Gastroesophageal sphincter (tissue), 4 donors: ENCODE measurements around the gene NDUFS6. TPM values are rescaled to one million over a fixed set of nuclear protein-coding genes. Genes with fewer than 3 reads are reported as not detected.

Source experiments
- ATAC-seq: fragments of 150-250 bp; one replicate; pipeline ENCODE4 v1.9.1; 2016; ENCODE audit warnings: mild to moderate bottlenecking, moderate library complexity
- H3K27ac ChIP-seq, 4 donors: fragments of 200-600 bp; sonication (generic) in 3 of 4; 1 replicate in 3 of 4; 2 replicates in 1 of 4; pipeline ENCODE4 v1.5.1; 2016 to 2019
- H3K27me3 ChIP-seq: fragments of 200-600 bp; sonication (generic); one replicate; pipeline ENCODE4 v1.5.1; 2019
- H3K36me3 ChIP-seq, 2 donors: fragments of 200-600 bp; sonication (generic); one replicate each; pipeline ENCODE4 v1.5.1; 2019; ENCODE audit warnings: control low read depth in 1 of 2
- H3K4me1 ChIP-seq, 3 donors: fragments of 200-600 bp; sonication (generic); 1 replicate in 2 of 3; 2 replicates in 1 of 3; pipeline ENCODE4 v1.5.1; 2016 to 2019; ENCODE audit warnings: control low read depth in 2 of 3
- H3K4me3 ChIP-seq, 2 donors: fragments of 200-600 bp; sonication (generic); one replicate each; pipeline ENCODE4 v1.5.1; 2019; ENCODE audit warnings: mild to moderate bottlenecking in 1 of 2, moderate library complexity in 1 of 2
- H3K9me3 ChIP-seq, 3 donors: fragments of 200-600 bp; sonication (generic); one replicate each; pipeline ENCODE4 v1.5.1; 2017 to 2019; ENCODE audit warnings: control low read depth in 2 of 3
- CTCF ChIP-seq, 4 experiments: fragments of 200-600 bp in 2 of 4; fragments of 450-650 bp in 2 of 4; sonication (generic) in 1 of 4; IDR thresholded peaks; one replicate each; pipeline ENCODE4 v1.5.1; 2017 to 2019; ENCODE audit warnings: antibody characterized with exemption in 4 of 4, mild to moderate bottlenecking in 2 of 4, moderate library complexity in 2 of 4
- EP300 ChIP-seq: sonication (generic); formaldehyde crosslinking; IDR thresholded peaks from one replicate; pipeline ENCODE4 v1.6.1; 2017; ENCODE audit warnings: antibody characterized with exemption, mild to moderate bottlenecking
- POLR2A ChIP-seq, 2 donors: fragments of 450-650 bp; IDR thresholded peaks; one replicate each; pipeline ENCODE4 v1.6.1; 2017; ENCODE audit warnings: antibody characterized with exemption in 2 of 2, mild to moderate bottlenecking in 2 of 2, moderate library complexity in 1 of 2
- POLR2AphosphoS5 ChIP-seq: sonication (generic); formaldehyde crosslinking; IDR thresholded peaks from one replicate; pipeline ENCODE4 v1.6.1; 2017; ENCODE audit warnings: antibody characterized with exemption
- WGBS, 2 donors: methylation state at CpG; one replicate each; pipeline ENCODE4 v1.1.5; 2018; ENCODE audit warnings: low coverage in 1 of 2; 5-methylcytosine and 5-hydroxymethylcytosine counted together
- total RNA-seq, 4 donors: library from RNA; depleted of rRNA; stranded (reverse); fragments of >200 nt; gene quantifications; one replicate each; pipeline ENCODE4 v1.1.0, GENCODE V29; 2016

NDUFS6 gene
- total RNA-seq, 4 donors from 2014 or later, result 44.6 to 82.9 (median 51.6) TPM

GRCh38 chr5:1820381-1820780, 19.2 kb downstream of the NDUFS6 start:
- no peaks in the 10 kb centered on the region for H3K27me3 ChIP-seq
- no peak overlapping the region for H3K4me3 ChIP-seq
- peaks cover 0 to 98% of the 10 kb centered on the region in 2 donors for H3K36me3 ChIP-seq
- WGBS, 2 donors, result 84 to 100% methylated on average over 1 to 8 of the region's 12 CpGs
- H3K9me3 ChIP-seq, result no peaks in the 10 kb centered on the region
- no peak for ATAC-seq
- H3K27ac ChIP-seq, result no peak overlapping the region
- no peak for TF ChIP-seq POLR2A (IDR thresholded peaks at IDR 0.05)
- TF ChIP-seq POLR2AphosphoS5, result no peak
- TF ChIP-seq EP300, result no peak
- no peak for TF ChIP-seq CTCF (IDR thresholded peaks at IDR 0.05)
- H3K4me1 ChIP-seq, result no peaks in the 10 kb centered on the region

- Histone ChIP-seq H3K36me3 (peaks cover 0 to 98% of the 10 kb centered on the region in 2 donors), H3K27me3 (no peaks in the 10 kb centered on the region), H3K9me3 (no peaks in the 10 kb centered on the region), H3K27ac (no peak overlapping the region), H3K4me3 (no peak overlapping the region), H3K4me1 (no peaks in the 10 kb centered on the region)
- TF ChIP-seq POLR2A (IDR thresholded peaks at IDR 0.05) (no peak), POLR2AphosphoS5 (no peak), CTCF (IDR thresholded peaks at IDR 0.05) (no peak), EP300 (no peak)
- 83% methylated on average over 1 of the region's 4 CpGs; no CpG with 5 or more reads in 1 of the 2 donors for WGBS, 2 donors
- no peak for ATAC-seq
Observed at GRCh38 chr5:1820926-1821325, 19.7 kb downstream of the NDUFS6 start.

- H3K9me3 ChIP-seq, result no peaks in the 10 kb centered on the region
- H3K27me3 ChIP-seq, result no peaks in the 10 kb centered on the region
- no peak overlapping the region for H3K27ac ChIP-seq
- TF ChIP-seq EP300, result no peak
- TF ChIP-seq POLR2AphosphoS5, result no peak
- TF ChIP-seq POLR2A (IDR thresholded peaks at IDR 0.05), result no peak
- TF ChIP-seq CTCF (IDR thresholded peaks at IDR 0.05), result no peak
- H3K4me3 ChIP-seq, result no peak overlapping the region
- H3K4me1 ChIP-seq, result no peaks in the 10 kb centered on the region
- peaks cover 0 to 96% of the 10 kb centered on the region in 2 donors for H3K36me3 ChIP-seq
- WGBS, 2 donors, result 94 to 95% methylated on average over 5 to 8 of the region's 8 CpGs
- no peak for ATAC-seq
Observed at GRCh38 chr5:1821862-1822261, 20.7 kb downstream of the NDUFS6 start.

GRCh38 chr5:1823381-1824034, 22.3 kb downstream of the NDUFS6 start:
- no peak for TF ChIP-seq CTCF (IDR thresholded peaks at IDR 0.05)
- no peak for TF ChIP-seq POLR2AphosphoS5
- no peak for TF ChIP-seq POLR2A (IDR thresholded peaks at IDR 0.05)
- Histone ChIP-seq H3K27me3 (no peaks in the 10 kb centered on the region), H3K9me3 (no peaks in the 10 kb centered on the region), H3K27ac (no peak overlapping the region), H3K36me3 (peaks cover 0 to 86% of the 10 kb centered on the region in 2 donors), H3K4me1 (no peaks in the 10 kb centered on the region), H3K4me3 (no peak overlapping the region)
- no peak for ATAC-seq
- WGBS, 2 donors, result 72 to 100% methylated on average over 3 to 7 of the region's 12 CpGs

- 89% methylated on average over 5 of the region's 25 CpGs; no CpG with 5 or more reads in 1 of the 2 donors for WGBS, 2 donors
Observed at GRCh38 chr5:1824109-1824821, 23.1 kb downstream of the NDUFS6 start.

More at GRCh38 chr5:1824109-1824821, 23.1 kb downstream of the NDUFS6 start:
- Histone ChIP-seq H3K9me3 (no peaks in the 10 kb centered on the region), H3K4me1 (no peaks in the 10 kb centered on the region), H3K36me3 (peaks cover 0 to 79% of the 10 kb centered on the region in 2 donors), H3K27ac (no peak overlapping the region), H3K4me3 (no peak overlapping the region), H3K27me3 (no peaks in the 10 kb centered on the region)
- TF ChIP-seq CTCF (IDR thresholded peaks at IDR 0.05) (no peak), POLR2A (IDR thresholded peaks at IDR 0.05) (no peak), EP300 (no peak), POLR2AphosphoS5 (no peak)
- ATAC-seq, result no peak
